SK-N-SH (cell line): ENCODE data around the gene PEX11G.
A peak's percentile ranks its signal among the peaks of the same experiment; 100 is the strongest.

Source experiments
- CHD2 ChIP-seq: fragments of 150-350 bp; IDR thresholded peaks from 2 replicates; pipeline ENCODE4 v1.6.1; 2018; ENCODE audit warnings: low read length; ENCODE audit not compliant: partially characterized antibody
- CTCF ChIP-seq: fragments of 200-600 bp; sonication (generic); IDR thresholded peaks from 2 replicates; pipeline ENCODE4 v1.6.1; 2017; ENCODE audit warnings: antibody characterized with exemption, mild to moderate bottlenecking, moderate library complexity
- EP300 ChIP-seq, 2 experiments: IDR thresholded peaks; 2 replicates each; pipeline versions ENCODE4 v1.4.0 to v1.6.1; 2012; ENCODE audit warnings: borderline replicate concordance in 1 of 2, low read depth in 1 of 2, low read length in 1 of 2
- EZH2phosphoT487 ChIP-seq: fragments of 200-600 bp; sonication (generic); IDR thresholded peaks from 2 replicates; pipeline ENCODE4 v1.6.1; 2017; ENCODE audit warnings: low read depth, mixed run types, mild to moderate bottlenecking, antibody characterized with exemption, moderate library complexity, borderline replicate concordance
- FOXM1 ChIP-seq: IDR thresholded peaks from 2 replicates; pipeline ENCODE4 v1.4.0; 2012; ENCODE audit warnings: low read depth, mild to moderate bottlenecking
- GATA2 ChIP-seq: sonication (generic); formaldehyde crosslinking; IDR thresholded peaks from 2 replicates; pipeline ENCODE4 v1.5.0; 2020; ENCODE audit warnings: mild to moderate bottlenecking, missing genetic modification reagents
- MAX ChIP-seq: IDR thresholded peaks from 2 replicates; pipeline ENCODE4 v1.4.0; 2012; ENCODE audit warnings: low read depth
- NFIC ChIP-seq: IDR thresholded peaks from 2 replicates; pipeline ENCODE4 v1.4.0; 2012; ENCODE audit warnings: borderline replicate concordance
- POLR2AphosphoS5 ChIP-seq: IDR thresholded peaks from 2 replicates; pipeline ENCODE4 v1.6.1; 2012; ENCODE audit warnings: low read depth, low read length
- RXRA ChIP-seq: IDR thresholded peaks from 2 replicates; pipeline ENCODE4 v1.4.0; 2012; ENCODE audit warnings: low read depth, mild to moderate bottlenecking, borderline replicate concordance
- SMC3 ChIP-seq: IDR thresholded peaks from 2 replicates; pipeline ENCODE4 v1.6.1; 2012; ENCODE audit warnings: low read depth, low read length, improper control_type of control experiment
- TEAD4 ChIP-seq: IDR thresholded peaks from 2 replicates; pipeline ENCODE4 v1.4.0; 2012; ENCODE audit warnings: mild to moderate bottlenecking, borderline replicate concordance; ENCODE audit not compliant: insufficient read depth
- YY1 ChIP-seq: IDR thresholded peaks from 2 replicates; pipeline ENCODE4 v1.4.0; 2012; ENCODE audit warnings: low read depth, mild to moderate bottlenecking
- ZBTB33 ChIP-seq: IDR thresholded peaks from 2 replicates; pipeline ENCODE4 v1.4.0; 2012; ENCODE audit warnings: low read depth, borderline replicate concordance

- TF ChIP-seq CTCF (no peak), EP300 (IDR thresholded peaks at IDR 0.05; ENCODE audit: borderline replicate concordance in 1 of 2, low read depth in 1 of 2, low read length in 1 of 2) (no peak), NFIC (no peak), EZH2phosphoT487 (no peak), RXRA (no peak), POLR2AphosphoS5 (peak; percentile 39; the same call in 1 of the 2 replicates), MAX (peak; percentile 83), CHD2 (peak; percentile 69), FOXM1 (no peak), GATA2 (CRISPR knock-in tag) (no peak), SMC3 (no peak), ZBTB33 (no peak), YY1 (peak; percentile 98), TEAD4 (no peak)
Observed at GRCh38 chr19:7533925-7534480, 45.2 kb upstream of the PEX11G start.
